ENCODE results near the gene COL19A1. TPM values are rescaled to one million over a fixed set of nuclear protein-coding genes. Genes with fewer than 3 reads are reported as not detected.

The COL19A1 gene
- total and polyA plus RNA-seq, 4 donors, result 1.4 to 6.7 (median 2.9) TPM

DNA sequence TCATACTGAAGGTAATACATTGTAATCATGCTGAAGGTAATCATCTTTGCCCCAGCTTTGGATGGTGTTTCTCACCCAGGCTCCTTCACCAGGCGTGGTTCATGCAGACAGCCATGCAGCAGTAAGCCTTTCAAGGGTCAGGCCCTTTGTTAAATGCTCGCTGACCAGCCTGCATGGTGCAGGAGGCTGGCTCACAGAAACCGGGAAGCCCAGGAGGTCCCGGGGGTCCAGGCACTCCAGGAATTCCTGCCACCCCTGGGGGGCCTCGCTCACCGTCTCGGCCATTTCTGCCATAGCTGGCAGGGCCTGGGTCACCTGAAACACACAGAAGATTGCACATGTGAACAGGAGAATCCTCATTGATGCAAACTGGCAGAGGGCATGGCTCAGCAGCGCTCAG is 350.4 kb downstream of the COL19A1 start:
- 79% methylated on average over 8 of the region's 8 CpGs for WGBS (ENCODE audit: insufficient coverage)
- Histone ChIP-seq H3K9me3 (ENCODE audit: control insufficient read depth, insufficient read depth, low read length) (no peaks in the 10 kb centered on the region), H3K27ac (ENCODE audit: low read depth, low read length) (no peak overlapping the region), H3K27me3 (ENCODE audit: control insufficient read depth, insufficient read depth, low read length) (no peaks in the 10 kb centered on the region), H3K4me1 (ENCODE audit: control insufficient read depth, insufficient read depth, low read length) (no peaks in the 10 kb centered on the region), H3K36me3 (ENCODE audit: control insufficient read depth, insufficient read depth, low read length) (peaks cover 2% of the 10 kb centered on the region), H3K4me3 (ENCODE audit: low read depth, low read length) (no peak overlapping the region)
- no peak for DNase-seq (ENCODE audit: low read depth in 4 of 6, low spot score in 6 of 6)

- Histone ChIP-seq H3K4me3 (ENCODE audit: low read depth, low read length) (no peak overlapping the region), H3K27ac (ENCODE audit: low read depth, low read length) (no peak overlapping the region), H3K4me1 (ENCODE audit: control insufficient read depth, insufficient read depth, low read length) (no peaks in the 10 kb centered on the region), H3K9me3 (ENCODE audit: control insufficient read depth, insufficient read depth, low read length) (no peaks in the 10 kb centered on the region), H3K27me3 (ENCODE audit: control insufficient read depth, insufficient read depth, low read length) (no peaks in the 10 kb centered on the region), H3K36me3 (ENCODE audit: control insufficient read depth, insufficient read depth, low read length) (peaks cover 2% of the 10 kb centered on the region)
- DNase-seq (ENCODE audit: low read depth in 4 of 6, low spot score in 6 of 6), result no peak
- WGBS (ENCODE audit: insufficient coverage), result 83% methylated on average over 1 of the region's 1 CpG
These were observed 353.7 kb downstream of the COL19A1 start for GRCh38 chr6:70219943-70220613.

GRCh38 chr6:70221025-70221714 is 354.8 kb downstream of the COL19A1 start:
- peak in 5 of 6 donors; percentile 24 to 90 (median 48) for DNase-seq (ENCODE audit: low read depth in 4 of 6, low spot score in 6 of 6)
- WGBS (ENCODE audit: insufficient coverage), result no CpG with 5 or more reads among the region's 4 CpGs
- H3K27me3 ChIP-seq (ENCODE audit: control insufficient read depth, insufficient read depth, low read length), result no peaks in the 10 kb centered on the region

GRCh38 chr6:70221715-70222438 is 355.5 kb downstream of the COL19A1 start:
- no CpG with 5 or more reads among the region's 6 CpGs for WGBS (ENCODE audit: insufficient coverage)
- Histone ChIP-seq H3K4me3 (ENCODE audit: low read depth, low read length) (no peak overlapping the region), H3K9me3 (ENCODE audit: control insufficient read depth, insufficient read depth, low read length) (no peaks in the 10 kb centered on the region), H3K4me1 (ENCODE audit: control insufficient read depth, insufficient read depth, low read length) (no peaks in the 10 kb centered on the region), H3K27me3 (ENCODE audit: control insufficient read depth, insufficient read depth, low read length) (no peaks in the 10 kb centered on the region), H3K36me3 (ENCODE audit: control insufficient read depth, insufficient read depth, low read length) (peaks cover under 1% of the 10 kb centered on the region), H3K27ac (ENCODE audit: low read depth, low read length) (no peak overlapping the region)
- DNase-seq (ENCODE audit: low read depth in 4 of 6, low spot score in 6 of 6), result no peak

More at GRCh38 chr6:70221025-70221714, 354.8 kb downstream of the COL19A1 start:
- peaks cover 2% of the 10 kb centered on the region for H3K36me3 ChIP-seq (ENCODE audit: control insufficient read depth, insufficient read depth, low read length)
- no peak overlapping the region for H3K4me3 ChIP-seq (ENCODE audit: low read depth, low read length)
- no peak overlapping the region for H3K27ac ChIP-seq (ENCODE audit: low read depth, low read length)
- H3K9me3 ChIP-seq (ENCODE audit: control insufficient read depth, insufficient read depth, low read length), result no peaks in the 10 kb centered on the region
- H3K4me1 ChIP-seq (ENCODE audit: control insufficient read depth, insufficient read depth, low read length), result no peaks in the 10 kb centered on the region

DNA sequence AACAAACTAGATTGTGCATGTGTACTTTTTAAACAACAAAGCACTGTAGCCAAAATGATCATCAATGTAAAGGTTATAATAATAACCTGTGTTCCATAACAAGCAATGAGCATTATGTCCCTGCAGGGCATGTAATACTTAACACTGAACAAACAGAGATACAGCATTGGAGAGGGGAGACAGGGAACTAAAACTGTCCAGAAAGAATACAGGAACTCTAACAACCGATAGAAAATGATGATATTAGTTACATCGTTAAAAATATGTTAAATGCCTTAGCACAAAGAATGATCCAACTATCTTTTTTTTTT is 356.0 kb downstream of the COL19A1 start:
- Histone ChIP-seq H3K4me1 (ENCODE audit: control insufficient read depth, insufficient read depth, low read length) (no peaks in the 10 kb centered on the region), H3K36me3 (ENCODE audit: control insufficient read depth, insufficient read depth, low read length) (no peaks in the 10 kb centered on the region), H3K9me3 (ENCODE audit: control insufficient read depth, insufficient read depth, low read length) (no peaks in the 10 kb centered on the region), H3K27me3 (ENCODE audit: control insufficient read depth, insufficient read depth, low read length) (no peaks in the 10 kb centered on the region), H3K27ac (ENCODE audit: low read depth, low read length) (no peak overlapping the region), H3K4me3 (ENCODE audit: low read depth, low read length) (no peak overlapping the region)
- DNase-seq (ENCODE audit: low read depth in 4 of 6, low spot score in 6 of 6), result no peak
- no CpG with 5 or more reads among the region's 2 CpGs for WGBS (ENCODE audit: insufficient coverage)

- Histone ChIP-seq H3K4me3 (ENCODE audit: low read depth, low read length) (no peak overlapping the region), H3K9me3 (ENCODE audit: control insufficient read depth, insufficient read depth, low read length) (no peaks in the 10 kb centered on the region), H3K27ac (ENCODE audit: low read depth, low read length) (peak overlapping the region; percentile 64), H3K27me3 (ENCODE audit: control insufficient read depth, insufficient read depth, low read length) (no peaks in the 10 kb centered on the region), H3K36me3 (ENCODE audit: control insufficient read depth, insufficient read depth, low read length) (no peaks in the 10 kb centered on the region), H3K4me1 (ENCODE audit: control insufficient read depth, insufficient read depth, low read length) (no peaks in the 10 kb centered on the region)
- DNase-seq (ENCODE audit: low read depth in 4 of 6, low spot score in 6 of 6), result peak in 5 of 6 donors; percentile 8 to 77 (median 39)
- WGBS (ENCODE audit: insufficient coverage), result no CpG with 5 or more reads among the region's 2 CpGs
These were observed 358.7 kb downstream of the COL19A1 start for GRCh38 chr6:70225055-70225454.

DNA sequence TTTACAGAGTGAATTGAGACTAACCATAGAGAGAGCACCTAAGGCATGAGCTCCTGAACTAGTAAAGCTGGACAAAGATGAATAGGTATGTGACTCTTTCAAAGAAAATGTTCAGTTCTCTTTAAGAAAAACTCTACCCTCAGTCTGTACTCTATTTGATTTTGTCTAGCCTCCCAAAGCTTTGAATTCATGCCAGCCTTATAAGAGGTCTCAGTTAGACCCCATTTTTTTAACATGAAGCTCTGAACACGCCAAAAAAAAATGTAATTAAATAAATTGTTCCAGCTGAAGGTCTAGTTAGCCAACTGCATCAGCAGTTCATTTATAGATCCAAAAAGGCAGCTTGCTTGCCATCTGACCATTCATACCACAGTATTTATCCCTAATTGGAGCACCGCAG is 365.0 kb downstream of the COL19A1 start:
- Histone ChIP-seq H3K27me3 (ENCODE audit: control insufficient read depth, insufficient read depth, low read length) (no peaks in the 10 kb centered on the region), H3K36me3 (ENCODE audit: control insufficient read depth, insufficient read depth, low read length) (no peaks in the 10 kb centered on the region), H3K27ac (ENCODE audit: low read depth, low read length) (no peak overlapping the region), H3K9me3 (ENCODE audit: control insufficient read depth, insufficient read depth, low read length) (no peaks in the 10 kb centered on the region), H3K4me3 (ENCODE audit: low read depth, low read length) (no peak overlapping the region), H3K4me1 (ENCODE audit: control insufficient read depth, insufficient read depth, low read length) (no peaks in the 10 kb centered on the region)
- DNase-seq (ENCODE audit: low read depth in 4 of 6, low spot score in 6 of 6), result peak in 1 of 6 donors; percentile 49
- WGBS (ENCODE audit: insufficient coverage), result no CpG with 5 or more reads among the region's 2 CpGs

GRCh38 chr6:70234561-70235236 is 368.3 kb downstream of the COL19A1 start:
- Histone ChIP-seq H3K4me1 (ENCODE audit: control insufficient read depth, insufficient read depth, low read length) (no peaks in the 10 kb centered on the region), H3K27ac (ENCODE audit: low read depth, low read length) (no peak overlapping the region), H3K4me3 (ENCODE audit: low read depth, low read length) (no peak overlapping the region), H3K27me3 (ENCODE audit: control insufficient read depth, insufficient read depth, low read length) (no peaks in the 10 kb centered on the region), H3K36me3 (ENCODE audit: control insufficient read depth, insufficient read depth, low read length) (no peaks in the 10 kb centered on the region), H3K9me3 (ENCODE audit: control insufficient read depth, insufficient read depth, low read length) (no peaks in the 10 kb centered on the region)
- no peak for DNase-seq (ENCODE audit: low read depth in 4 of 6, low spot score in 6 of 6)
- WGBS (ENCODE audit: insufficient coverage), result 79% methylated on average over 6 of the region's 7 CpGs

DNA sequence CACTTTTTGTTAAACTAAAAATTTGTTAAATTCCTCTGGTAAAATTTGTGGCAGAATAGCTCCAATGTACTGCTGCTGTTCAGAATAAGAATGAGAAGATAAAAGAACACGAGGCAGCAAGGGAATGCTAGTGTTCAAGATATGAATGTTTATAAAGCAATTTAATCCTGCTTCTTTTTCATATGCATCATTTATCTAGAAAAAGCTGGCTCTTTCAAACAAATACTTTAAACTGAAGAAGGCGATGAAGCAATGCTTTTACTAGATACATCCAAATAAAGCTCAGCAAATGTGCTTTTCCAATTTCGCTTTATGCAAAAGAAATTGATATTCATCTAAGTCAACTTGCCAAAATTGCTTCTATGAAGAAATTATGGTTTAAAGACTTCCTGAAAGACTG is 370.0 kb downstream of the COL19A1 start:
- Histone ChIP-seq H3K27ac (ENCODE audit: low read depth, low read length) (no peak overlapping the region), H3K4me1 (ENCODE audit: control insufficient read depth, insufficient read depth, low read length) (no peaks in the 10 kb centered on the region), H3K4me3 (ENCODE audit: low read depth, low read length) (no peak overlapping the region), H3K36me3 (ENCODE audit: control insufficient read depth, insufficient read depth, low read length) (no peaks in the 10 kb centered on the region), H3K27me3 (ENCODE audit: control insufficient read depth, insufficient read depth, low read length) (no peaks in the 10 kb centered on the region), H3K9me3 (ENCODE audit: control insufficient read depth, insufficient read depth, low read length) (no peaks in the 10 kb centered on the region)
- no CpG with 5 or more reads among the region's 3 CpGs for WGBS (ENCODE audit: insufficient coverage)
- DNase-seq (ENCODE audit: low read depth in 4 of 6, low spot score in 6 of 6), result peak in 1 of 6 donors; percentile 30
